PC-3 (cell line): Measurements from ENCODE around the gene PLXNA4. TPM values are rescaled to one million over a fixed set of nuclear protein-coding genes. Genes with fewer than 3 reads are reported as not detected.

Experiments
- ATAC-seq: fragments of 200-7000 bp; cut with Tn5 transposase; 2 replicates; pipeline ENCODE4 v1.9.1; 2020; ENCODE audit warnings: mild to moderate bottlenecking, moderate library complexity
- BruUV-seq: library from RNA; stranded (reverse); fragments of 400-500 nt; replicated peaks from 2 replicates; lab custom pipeline; 2021; lab: Mats Ljungman, UMichigan
- CTCF ChIA-PET: fragments of 300-600 bp; sonication (Branson Sonifier 250); formaldehyde crosslinking; loops from one replicate; lab custom pipeline; 2022; ENCODE audit warnings: antibody characterized with exemption; lab: Charles Lee
- POLR2A ChIA-PET: fragments of 300-600 bp; sonication (Branson Sonifier 250); formaldehyde crosslinking; loops from one replicate; lab custom pipeline; 2022; ENCODE audit warnings: antibody characterized with exemption; ENCODE audit not compliant: unreplicated experiment; lab: Charles Lee
- DNase-seq: peaks from one replicate; pipeline ENCODE4 v3.0.0-alpha.2; 2015
- H2AFZ ChIP-seq: fragments of 300-600 bp; sonication (generic); 2 replicates; pipeline ENCODE4 v1.6.0; 2016; ENCODE audit warnings: antibody characterized with exemption, low read length
- H3F3A ChIP-seq: fragments of 300-600 bp; sonication (generic); one replicate; pipeline ENCODE4 v1.6.0; 2017; ENCODE audit warnings: antibody characterized with exemption, low read length, control low read depth, mild to moderate bottlenecking; ENCODE audit not compliant: unreplicated experiment
- H3K27ac ChIP-seq: fragments of 300-600 bp; sonication (generic); 2 replicates; pipeline ENCODE4 v1.5.1; 2016; ENCODE audit warnings: mild to moderate bottlenecking, low read length
- H3K27me3 ChIP-seq: fragments of 300-600 bp; sonication (generic); 2 replicates; pipeline ENCODE4 v1.6.1; 2016; ENCODE audit warnings: low read length, mixed read lengths
- H3K36me3 ChIP-seq: fragments of 300-600 bp; sonication (generic); 2 replicates; pipeline ENCODE4 v1.6.1; 2016; ENCODE audit warnings: low read depth, mixed run types, low read length, mixed read lengths
- H3K4me1 ChIP-seq: fragments of 300-600 bp; sonication (generic); 2 replicates; pipeline ENCODE4 v1.5.1; 2016; ENCODE audit warnings: low read length; ENCODE audit not compliant: insufficient read depth
- H3K4me2 ChIP-seq: fragments of 300-600 bp; sonication (generic); 2 replicates; pipeline ENCODE4 v1.6.0; 2016; ENCODE audit warnings: low read length
- H3K4me3 ChIP-seq: fragments of 300-600 bp; sonication (generic); 2 replicates; pipeline ENCODE4 v1.5.1; 2016; ENCODE audit warnings: mild to moderate bottlenecking, low read length, mixed read lengths
- H3K79me2 ChIP-seq: fragments of 300-600 bp; sonication (generic); 2 replicates; pipeline ENCODE4 v1.6.1; 2017; ENCODE audit warnings: low read length, mixed read lengths
- H3K9ac ChIP-seq: fragments of 300-600 bp; sonication (generic); 2 replicates; pipeline ENCODE4 v1.6.0; 2016; ENCODE audit warnings: mild to moderate bottlenecking, low read length
- H3K9me2 ChIP-seq: fragments of 300-600 bp; sonication (generic); replicated peaks from 2 replicates; pipeline ENCODE4 v1.6.1; 2016; ENCODE audit warnings: mixed run types, low read length, mixed read lengths
- H3K9me3 ChIP-seq: fragments of 300-600 bp; sonication (generic); 2 replicates; pipeline ENCODE4 v1.6.1; 2016; ENCODE audit warnings: low read length, mixed read lengths
- H4K20me1 ChIP-seq: fragments of 300-600 bp; sonication (generic); 2 replicates; pipeline ENCODE4 v1.6.1; 2016; ENCODE audit warnings: low read length, mixed read lengths
- CTCF ChIP-seq: fragments of 300-600 bp; sonication (generic); conservative IDR thresholded peaks from 2 replicates; pipeline ENCODE4 v1.5.1; 2017; ENCODE audit warnings: antibody characterized with exemption, low read depth, mild to moderate bottlenecking, low read length
- EZH2 ChIP-seq: fragments of 300-600 bp; sonication (generic); IDR thresholded peaks from one replicate; pipeline ENCODE4 v1.6.1; 2017; ENCODE audit warnings: antibody characterized with exemption, mild to moderate bottlenecking, low read length; ENCODE audit not compliant: unreplicated experiment
- EZH2phosphoT487 ChIP-seq: fragments of 300-600 bp; sonication (generic); IDR thresholded peaks from 2 replicates; pipeline ENCODE4 v1.6.1; 2018; ENCODE audit warnings: mild to moderate bottlenecking, antibody characterized with exemption, low read length, borderline replicate concordance
- intact Hi-C: fragments of 100-400 bp; cut with micrococcal nuclease; formaldehyde crosslinking; loops from 2 replicates; pipeline ENCODE4 v1.9.0; 2023
- total RNA-seq: library from RNA; depleted of rRNA; stranded (reverse); fragments of >200 nt; gene quantifications from 2 replicates; pipeline ENCODE4 v1.2.3, GENCODE V29; 2014

PLXNA4 gene
- total RNA-seq, 1 experiment from 2014 or later: 1.2 TPM

- no peak overlapping the region for H2AFZ ChIP-seq
- BruUV-seq: no TSS peak
- H3K79me2 ChIP-seq: no peaks in the 10 kb centered on the region
- no peaks in the 10 kb centered on the region for H3K4me1 ChIP-seq
- no peak overlapping the region for H3K4me2 ChIP-seq
- CTCF ChIA-PET: no interaction called here
- H4K20me1 ChIP-seq: no peaks in the 10 kb centered on the region
- ATAC-seq (no peak), DNase-seq (no peak)
- H3K27me3 ChIP-seq: no peaks in the 10 kb centered on the region
- no peaks in the 10 kb centered on the region for H3K9me2 ChIP-seq
- no peaks in the 10 kb centered on the region for H3K36me3 ChIP-seq
- no peak overlapping the region for H3K4me3 ChIP-seq
- POLR2A ChIA-PET: no interaction called here
- intact Hi-C loops: no loop called here
- H3K9me3 ChIP-seq: no peaks in the 10 kb centered on the region
- TF ChIP-seq CTCF (no peak), EZH2phosphoT487 (no peak)
- H3F3A ChIP-seq: no peaks in the 10 kb centered on the region
- no peak overlapping the region for H3K9ac ChIP-seq
- H3K27ac ChIP-seq: no peak overlapping the region
Measured at GRCh38 chr7:132456418-132456817, 119.9 kb downstream of the PLXNA4 start.

GRCh38 chr7:132455378-132455777, 120.9 kb downstream of the PLXNA4 start:
- Histone ChIP-seq H4K20me1 (no peaks in the 10 kb centered on the region), H3K9me3 (no peaks in the 10 kb centered on the region), H3K4me1 (no peaks in the 10 kb centered on the region), H3K9ac (no peak overlapping the region), H3K27me3 (no peaks in the 10 kb centered on the region), H3K4me3 (no peak overlapping the region), H3K36me3 (no peaks in the 10 kb centered on the region), H2AFZ (no peak overlapping the region), H3K79me2 (no peaks in the 10 kb centered on the region), H3K9me2 (no peaks in the 10 kb centered on the region), H3K4me2 (no peak overlapping the region), H3K27ac (no peak overlapping the region), H3F3A (no peaks in the 10 kb centered on the region)
- DNase-seq: no peak
- no peak for TF ChIP-seq EZH2
- no peak for TF ChIP-seq CTCF
- no peak for TF ChIP-seq EZH2phosphoT487
- intact Hi-C loops: no loop called here
- CTCF ChIA-PET: no interaction called here
- ATAC-seq: no peak
- no TSS peak for BruUV-seq
- POLR2A ChIA-PET: no interaction called here

- Histone ChIP-seq H3F3A (no peaks in the 10 kb centered on the region), H3K27ac (no peak overlapping the region), H3K4me1 (no peaks in the 10 kb centered on the region), H3K36me3 (no peaks in the 10 kb centered on the region), H3K9me3 (no peaks in the 10 kb centered on the region), H3K4me3 (no peak overlapping the region), H3K79me2 (no peaks in the 10 kb centered on the region), H3K27me3 (no peaks in the 10 kb centered on the region), H3K4me2 (no peak overlapping the region), H3K9me2 (no peaks in the 10 kb centered on the region), H2AFZ (no peak overlapping the region), H3K9ac (no peak overlapping the region), H4K20me1 (no peaks in the 10 kb centered on the region)
- ChIA-PET CTCF (no interaction called here), POLR2A (no interaction called here)
- intact Hi-C loops: no loop called here
- no peak for DNase-seq
- BruUV-seq: no TSS peak
- TF ChIP-seq EZH2: no peak
- ATAC-seq: no peak
Measured at GRCh38 chr7:132453826-132454225, 122.4 kb downstream of the PLXNA4 start.
